ENCODE measurements around the gene MT3. TPM values are rescaled to one million over a fixed set of nuclear protein-coding genes. Genes with fewer than 3 reads are reported as not detected.

Gene MT3
- total and polyA plus RNA-seq, 2 of the 13 experiments (the other 11 are each of a cell fraction or from before 2014, with no cell fraction given), result not detected

DNA sequence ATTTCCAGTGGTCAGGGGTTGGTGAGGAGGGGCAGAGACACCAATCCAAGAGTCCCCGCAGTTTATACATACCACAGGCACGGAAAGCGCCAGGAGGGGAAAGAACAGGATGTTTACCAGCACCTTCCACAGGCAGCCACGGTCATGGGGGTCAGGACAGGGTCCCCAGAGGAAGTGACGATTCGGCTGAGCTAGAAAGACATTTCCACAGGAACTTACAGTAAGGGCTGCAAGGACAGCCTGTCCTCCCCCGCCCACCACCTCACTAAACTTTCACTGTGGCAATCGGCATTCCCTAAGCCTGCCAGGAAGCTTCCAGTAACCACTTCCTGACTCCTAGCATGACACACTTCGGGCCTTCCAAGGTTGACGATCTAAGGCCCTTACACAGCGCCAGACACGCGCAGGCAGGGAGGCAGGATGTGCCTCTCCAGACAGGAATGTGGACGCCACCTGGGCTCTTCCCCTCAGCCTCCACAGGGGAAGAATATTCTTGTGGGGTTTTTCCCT is 17.8 kb downstream of the MT3 start (continued):
- TF ChIP-seq ZC3H4 (CRISPR knock-in tag; IDR thresholded peaks at IDR 0.05; ENCODE audit: borderline replicate concordance) (peak; percentile 78), HOXA5 (CRISPR knock-in tag; IDR thresholded peaks at IDR 0.05) (peak; percentile 75; the same call in 1 of the 2 replicates), TEAD3 (CRISPR knock-in tag; optimal IDR thresholded peaks at IDR 0.05; ENCODE audit: borderline replicate concordance) (peak; percentile 81), TCF12 (IDR thresholded peaks at IDR 0.05) (no peak), TCF12 (CRISPR knock-in tag; IDR thresholded peaks at IDR 0.05) (no peak), KDM5A (IDR thresholded peaks at IDR 0.05; ENCODE audit: borderline replicate concordance, low read length) (no peak; the same call in 1 of the 2 replicates), ZNF75D (CRISPR knock-in tag; IDR thresholded peaks at IDR 0.05; ENCODE audit: borderline replicate concordance) (no peak), ZNF33B (CRISPR knock-in tag; IDR thresholded peaks at IDR 0.05) (peak; percentile 68; the same call in 1 of the 2 replicates), GTF2F1 (IDR thresholded peaks at IDR 0.05; ENCODE audit: low read length) (no peak), SOX6 (IDR thresholded peaks at IDR 0.05) (no peak), SOX6 (CRISPR knock-in tag; IDR thresholded peaks at IDR 0.05) (peak; percentile 73), ZNF557 (CRISPR knock-in tag; IDR thresholded peaks at IDR 0.05) (peak; percentile 80; the same call in 1 of the 2 replicates), PITX1 (CRISPR knock-in tag; IDR thresholded peaks at IDR 0.05) (peak; percentile 88), YEATS2 (CRISPR knock-in tag; IDR thresholded peaks at IDR 0.05; ENCODE audit: borderline replicate concordance) (peak; percentile 47), LCORL (IDR thresholded peaks at IDR 0.05) (no peak), LCORL (CRISPR knock-in tag; IDR thresholded peaks at IDR 0.05) (peak; percentile 66), CCDC6 (CRISPR knock-in tag; IDR thresholded peaks at IDR 0.05) (peak; percentile 97), FOXO1 (CRISPR knock-in tag; IDR thresholded peaks at IDR 0.05) (no peak; the same call in 1 of the 2 replicates), ZFP36L1 (CRISPR knock-in tag; IDR thresholded peaks at IDR 0.05) (peak; percentile 94; the same call in 1 of the 2 replicates), NBN (conservative IDR thresholded peaks at IDR 0.05) (no peak), ZNF746 (CRISPR knock-in tag; IDR thresholded peaks at IDR 0.05) (peak; percentile 50; the same call in 1 of the 2 replicates), SP4 (CRISPR knock-in tag; IDR thresholded peaks at IDR 0.05) (peak; percentile 83), KLF6 (CRISPR knock-in tag; IDR thresholded peaks at IDR 0.05) (peak; percentile 65), KAT2B (IDR thresholded peaks at IDR 0.05; ENCODE audit: borderline replicate concordance, low read depth, low read length) (no peak), HDAC1 (CRISPR knock-in tag; IDR thresholded peaks at IDR 0.05) (peak; percentile 87), NFRKB (IDR thresholded peaks at IDR 0.05) (no peak), ZNF792 (CRISPR knock-in tag; IDR thresholded peaks at IDR 0.05) (peak; percentile 94), SPEN (CRISPR knock-in tag; IDR thresholded peaks at IDR 0.05; ENCODE audit: low read depth) (no peak; the same call in 1 of the 2 replicates), KLF15 (CRISPR knock-in tag; IDR thresholded peaks at IDR 0.05; ENCODE audit: borderline replicate concordance) (peak; percentile 35), ZMYM3 (CRISPR knock-in tag; IDR thresholded peaks at IDR 0.05) (peak; percentile 71), ZNF207 (IDR thresholded peaks at IDR 0.05; ENCODE audit: borderline replicate concordance) (no peak), ATF1 (CRISPR knock-in tag; IDR thresholded peaks at IDR 0.05) (no peak; the same call in 1 of the 2 replicates)
- TF ChIP-seq, protein P1, sequence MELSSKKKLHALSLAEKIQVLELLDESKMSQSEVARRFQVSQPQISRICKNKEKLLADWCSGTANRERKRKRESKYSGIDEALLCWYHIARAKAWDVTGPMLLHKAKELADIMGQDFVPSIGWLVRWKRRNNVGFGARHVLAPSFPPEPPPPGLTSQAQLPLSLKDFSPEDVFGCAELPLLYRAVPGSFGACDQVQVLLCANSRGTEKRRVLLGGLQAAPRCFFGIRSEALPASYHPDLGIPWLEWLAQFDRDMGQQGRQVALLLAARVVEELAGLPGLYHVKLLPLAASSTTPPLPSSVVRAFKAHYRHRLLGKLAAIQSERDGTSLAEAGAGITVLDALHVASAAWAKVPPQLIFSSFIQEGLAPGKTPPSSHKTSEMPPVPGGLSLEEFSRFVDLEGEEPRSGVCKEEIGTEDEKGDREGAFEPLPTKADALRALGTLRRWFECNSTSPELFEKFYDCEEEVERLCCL (CRISPR knock-in tag; IDR thresholded peaks at IDR 0.05; ENCODE audit: borderline replicate concordance), result no peak
- TF ChIP-seq, protein P2, sequence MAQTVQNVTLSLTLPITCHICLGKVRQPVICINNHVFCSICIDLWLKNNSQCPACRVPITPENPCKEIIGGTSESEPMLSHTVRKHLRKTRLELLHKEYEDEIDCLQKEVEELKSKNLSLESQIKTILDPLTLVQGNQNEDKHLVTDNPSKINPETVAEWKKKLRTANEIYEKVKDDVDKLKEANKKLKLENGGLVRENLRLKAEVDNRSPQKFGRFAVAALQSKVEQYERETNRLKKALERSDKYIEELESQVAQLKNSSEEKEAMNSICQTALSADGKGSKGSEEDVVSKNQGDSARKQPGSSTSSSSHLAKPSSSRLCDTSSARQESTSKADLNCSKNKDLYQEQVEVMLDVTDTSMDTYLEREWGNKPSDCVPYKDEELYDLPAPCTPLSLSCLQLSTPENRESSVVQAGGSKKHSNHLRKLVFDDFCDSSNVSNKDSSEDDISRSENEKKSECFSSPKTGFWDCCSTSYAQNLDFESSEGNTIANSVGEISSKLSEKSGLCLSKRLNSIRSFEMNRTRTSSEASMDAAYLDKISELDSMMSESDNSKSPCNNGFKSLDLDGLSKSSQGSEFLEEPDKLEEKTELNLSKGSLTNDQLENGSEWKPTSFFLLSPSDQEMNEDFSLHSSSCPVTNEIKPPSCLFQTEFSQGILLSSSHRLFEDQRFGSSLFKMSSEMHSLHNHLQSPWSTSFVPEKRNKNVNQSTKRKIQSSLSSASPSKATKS (CRISPR knock-in tag; IDR thresholded peaks at IDR 0.05), result no peak

Data from HepG2 (cell line).